Caco-2 (cell line): ENCODE measurements around the gene CCDC190. TPM values are rescaled to one million over a fixed set of nuclear protein-coding genes. Genes with fewer than 3 reads are reported as not detected.

Experiments used
- BruUV-seq: library from RNA; stranded (reverse); fragments of 400-500 nt; replicated peaks from 2 replicates; lab custom pipeline; 2021; lab: Mats Ljungman, UMichigan
- CTCF ChIA-PET: fragments of 300-600 bp; sonication (Branson Sonifier 250); formaldehyde crosslinking; loops from one replicate; lab custom pipeline; 2022; ENCODE audit warnings: antibody characterized with exemption; lab: Charles Lee
- POLR2A ChIA-PET: fragments of 300-600 bp; sonication (Branson Sonifier 250); formaldehyde crosslinking; loops from one replicate; lab custom pipeline; 2022; ENCODE audit warnings: antibody characterized with exemption; lab: Charles Lee
- DNase-seq, 2 experiments: peaks; one replicate each; pipeline versions ENCODE4 v3.0.0 to v3.0.0-alpha.2; 2020 to 2022
- H3K27me3 ChIP-seq: replicated peaks from 2 replicates; pipeline ENCODE4 v1.6.0; 2011; ENCODE audit warnings: low read length; ENCODE audit not compliant: control insufficient read depth, insufficient read depth
- H3K36me3 ChIP-seq: 2 replicates; pipeline ENCODE4 v1.5.1; 2011; ENCODE audit warnings: low read length; ENCODE audit not compliant: control insufficient read depth, insufficient read depth
- H3K4me1 ChIP-seq: fragments of 250-450 bp; sonication (Bioruptor Pico); 2 replicates; pipeline ENCODE4 v1.5.1; 2020; ENCODE audit warnings: mild to moderate bottlenecking
- H3K4me3 ChIP-seq: 2 replicates; pipeline ENCODE4 v1.5.1; 2011; ENCODE audit warnings: low read depth, mild to moderate bottlenecking, control low read depth, low read length
- H3K9me3 ChIP-seq: fragments of 250-450 bp; sonication (Bioruptor Pico); 2 replicates; pipeline ENCODE4 v1.5.1; 2020; ENCODE audit warnings: mild to moderate bottlenecking, moderate library complexity
- H3K27ac Mint-ChIP-seq: one replicate; pipeline ENCODE4 v1.8.0; 2022; ENCODE audit warnings: mixed read lengths; ENCODE audit not compliant: unreplicated experiment
- H3K27me3 Mint-ChIP-seq: one replicate; pipeline ENCODE4 v1.8.0; 2022; ENCODE audit warnings: mixed read lengths; ENCODE audit not compliant: insufficient read depth, unreplicated experiment
- H3K36me3 Mint-ChIP-seq: one replicate; pipeline ENCODE4 v1.8.0; 2022; ENCODE audit warnings: mild to moderate bottlenecking, mixed read lengths; ENCODE audit not compliant: insufficient read depth, unreplicated experiment
- H3K4me1 Mint-ChIP-seq: one replicate; pipeline ENCODE4 v1.8.0; 2022; ENCODE audit warnings: low read depth, mixed read lengths; ENCODE audit not compliant: unreplicated experiment
- H3K4me3 Mint-ChIP-seq: one replicate; pipeline ENCODE4 v1.8.0; 2022; ENCODE audit warnings: mild to moderate bottlenecking, moderate library complexity, mixed read lengths; ENCODE audit not compliant: unreplicated experiment
- H3K9me3 Mint-ChIP-seq: one replicate; pipeline ENCODE4 v1.8.0; 2022; ENCODE audit warnings: mixed read lengths; ENCODE audit not compliant: unreplicated experiment
- CTCF ChIP-seq, 2 experiments: fragments of 200-600 bp in 1 of 2; IDR thresholded peaks; 1 replicate in 1 of 2; 2 replicates in 1 of 2; pipeline versions ENCODE4 v1.5.1 to v1.8.0; 2011 to 2022; ENCODE audit warnings: antibody characterized with exemption in 1 of 2, control low read depth in 1 of 2, inconsistent platforms in 1 of 2, low read depth in 1 of 2, low read length in 1 of 2, mild to moderate bottlenecking in 1 of 2, moderate library complexity in 1 of 2; ENCODE audit not compliant: insufficient read depth in 1 of 2, severe bottlenecking in 1 of 2, unreplicated experiment in 1 of 2
- intact Hi-C: fragments of 100-400 bp; cut with micrococcal nuclease; formaldehyde crosslinking; loops from one replicate; pipeline ENCODE4 v1.10.0; 2022; ENCODE audit not compliant: unreplicated experiment
- total RNA-seq: library from RNA; stranded (reverse); gene quantifications from 2 replicates; pipeline ENCODE4 v1.2.3, GENCODE V29; 2022

The CCDC190 gene
- total RNA-seq, 1 experiment from 2014 or later: not detected

- peaks cover 4% of the 10 kb centered on the region for H3K27me3 Mint-ChIP-seq
- no peaks in the 10 kb centered on the region for H3K9me3 Mint-ChIP-seq
- no peak for DNase-seq
- intact Hi-C loops: no loop called here
- H3K4me3 Mint-ChIP-seq: no peak overlapping the region
- POLR2A ChIA-PET: no interaction called here
- Histone ChIP-seq H3K27me3 (no peaks in the 10 kb centered on the region), H3K4me1 (no peaks in the 10 kb centered on the region), H3K9me3 (no peaks in the 10 kb centered on the region), H3K4me3 (no peak overlapping the region), H3K36me3 (no peaks in the 10 kb centered on the region)
- CTCF ChIA-PET: no interaction called here
- H3K36me3 Mint-ChIP-seq: no peaks in the 10 kb centered on the region
- no peaks in the 10 kb centered on the region for H3K4me1 Mint-ChIP-seq
- no peak overlapping the region for H3K27ac Mint-ChIP-seq
- no peak for TF ChIP-seq CTCF (IDR thresholded peaks at IDR 0.05; ENCODE audit: insufficient read depth in 1 of 2, low read depth in 1 of 2, low read length in 1 of 2, severe bottlenecking in 1 of 2, unreplicated experiment in 1 of 2)
- no TSS peak for BruUV-seq
Measured at GRCh38 chr1:162832470-162832869, 28.5 kb downstream of the CCDC190 start.

- no TSS peak for BruUV-seq
- no peaks in the 10 kb centered on the region for H3K9me3 Mint-ChIP-seq
- TF ChIP-seq CTCF (IDR thresholded peaks at IDR 0.05; ENCODE audit: insufficient read depth in 1 of 2, low read depth in 1 of 2, low read length in 1 of 2, severe bottlenecking in 1 of 2, unreplicated experiment in 1 of 2): no peak
- no peak overlapping the region for H3K4me3 Mint-ChIP-seq
- no peaks in the 10 kb centered on the region for H3K27me3 ChIP-seq
- H3K27ac Mint-ChIP-seq: no peak overlapping the region
- ChIA-PET POLR2A (no interaction called here), CTCF (interaction anchor here (0.6 kb wide), 1 partner anchor 272 kb away, joined by 3 read pairs; no protein-coding TSS in a partner anchor)
- peaks cover 4% of the 10 kb centered on the region for H3K27me3 Mint-ChIP-seq
- H3K4me3 ChIP-seq: no peak overlapping the region
- H3K9me3 ChIP-seq: no peaks in the 10 kb centered on the region
- no peaks in the 10 kb centered on the region for H3K36me3 ChIP-seq
- peaks cover 1% of the 10 kb centered on the region for H3K4me1 Mint-ChIP-seq
- DNase-seq: no peak
- H3K36me3 Mint-ChIP-seq: no peaks in the 10 kb centered on the region
- intact Hi-C loops: no loop called here
- H3K4me1 ChIP-seq: peaks cover 1% of the 10 kb centered on the region
Measured at GRCh38 chr1:162829268-162829667, 31.7 kb downstream of the CCDC190 start.

- Histone ChIP-seq H3K9me3 (no peaks in the 10 kb centered on the region), H3K36me3 (no peaks in the 10 kb centered on the region), H3K27me3 (no peaks in the 10 kb centered on the region), H3K4me3 (no peak overlapping the region), H3K4me1 (peaks cover 16% of the 10 kb centered on the region)
- H3K9me3 Mint-ChIP-seq: no peaks in the 10 kb centered on the region
- ChIA-PET POLR2A (no interaction called here), CTCF (interaction anchor here (1.3 kb wide), 1 partner anchor 24 kb away, joined by 3 read pairs; no protein-coding TSS in a partner anchor)
- H3K36me3 Mint-ChIP-seq: no peaks in the 10 kb centered on the region
- H3K4me3 Mint-ChIP-seq: peak overlapping the region; percentile 70
- intact Hi-C loops: no loop called here
- peaks cover 20% of the 10 kb centered on the region for H3K4me1 Mint-ChIP-seq
- TF ChIP-seq CTCF (IDR thresholded peaks at IDR 0.05; ENCODE audit: insufficient read depth in 1 of 2, low read depth in 1 of 2, low read length in 1 of 2, severe bottlenecking in 1 of 2, unreplicated experiment in 1 of 2): no peak
- H3K27me3 Mint-ChIP-seq: no peaks in the 10 kb centered on the region
- no TSS peak for BruUV-seq
- DNase-seq: peak in 1 of 2 experiments; percentile 16
- no peak overlapping the region for H3K27ac Mint-ChIP-seq
Measured at GRCh38 chr1:162823771-162824525, 37.0 kb downstream of the CCDC190 start.
